Measurements from ENCODE around the gene CASK. TPM values are rescaled to one million over a fixed set of nuclear protein-coding genes. Genes with fewer than 3 reads are reported as not detected.

Gene CASK
- total RNA-seq, 4 donors from 2014 or later, result 21.3 to 28.7 (median 24.0) TPM

DNA sequence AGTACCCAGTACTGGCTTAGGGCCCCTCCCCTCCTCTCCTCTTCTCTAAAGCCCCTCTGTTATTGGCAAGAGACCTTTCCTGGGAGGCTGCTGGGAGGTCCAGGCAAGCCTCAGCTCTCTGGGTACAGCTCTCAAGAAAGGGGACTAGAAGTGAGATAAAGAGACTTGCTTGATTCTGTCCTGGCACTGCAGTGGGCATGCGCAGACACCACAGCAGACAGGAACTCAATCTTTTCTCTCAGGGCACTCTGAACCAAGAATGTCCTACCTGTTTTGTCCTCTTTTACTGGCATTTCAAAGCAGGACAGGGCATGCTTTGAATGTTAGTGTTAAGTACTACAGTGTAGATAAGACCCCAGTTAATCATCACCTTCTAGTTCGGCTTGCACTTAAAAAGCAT, 401.3 kb downstream of the CASK start:
- intact Hi-C loops (cut with DNase I), result no loop called here
- Histone ChIP-seq H3K4me3 (no peak overlapping the region), H3K27me3 (no peaks in the 10 kb centered on the region), H3K36me3 (peaks cover 0 to 8% (median 0%) of the 10 kb centered on the region in 4 donors), H3K27ac (replicated peaks in 1 of 4) (no peak overlapping the region), H3K9me3 (no peaks in the 10 kb centered on the region), H3K4me1 (peaks cover 0 to 9% (median 1%) of the 10 kb centered on the region in 4 donors)
- no peak for DNase-seq (ENCODE audit: extremely low spot score)
- WGBS, result 73% methylated on average over 2 of the region's 2 CpGs
- TF ChIP-seq POLR2A (IDR thresholded peaks at IDR 0.05; ENCODE audit: low read depth), result no peak
- TF ChIP-seq, protein P1, sequence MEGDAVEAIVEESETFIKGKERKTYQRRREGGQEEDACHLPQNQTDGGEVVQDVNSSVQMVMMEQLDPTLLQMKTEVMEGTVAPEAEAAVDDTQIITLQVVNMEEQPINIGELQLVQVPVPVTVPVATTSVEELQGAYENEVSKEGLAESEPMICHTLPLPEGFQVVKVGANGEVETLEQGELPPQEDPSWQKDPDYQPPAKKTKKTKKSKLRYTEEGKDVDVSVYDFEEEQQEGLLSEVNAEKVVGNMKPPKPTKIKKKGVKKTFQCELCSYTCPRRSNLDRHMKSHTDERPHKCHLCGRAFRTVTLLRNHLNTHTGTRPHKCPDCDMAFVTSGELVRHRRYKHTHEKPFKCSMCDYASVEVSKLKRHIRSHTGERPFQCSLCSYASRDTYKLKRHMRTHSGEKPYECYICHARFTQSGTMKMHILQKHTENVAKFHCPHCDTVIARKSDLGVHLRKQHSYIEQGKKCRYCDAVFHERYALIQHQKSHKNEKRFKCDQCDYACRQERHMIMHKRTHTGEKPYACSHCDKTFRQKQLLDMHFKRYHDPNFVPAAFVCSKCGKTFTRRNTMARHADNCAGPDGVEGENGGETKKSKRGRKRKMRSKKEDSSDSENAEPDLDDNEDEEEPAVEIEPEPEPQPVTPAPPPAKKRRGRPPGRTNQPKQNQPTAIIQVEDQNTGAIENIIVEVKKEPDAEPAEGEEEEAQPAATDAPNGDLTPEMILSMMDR (IDR thresholded peaks at IDR 0.05), result no peak

GRCh38 chrX:41519468-41519867, 403.9 kb downstream of the CASK start:
- Histone ChIP-seq H3K27ac (replicated peaks in 1 of 4) (no peak overlapping the region), H3K4me3 (no peak overlapping the region), H3K4me1 (peaks cover 0 to 3% (median 1%) of the 10 kb centered on the region in 4 donors), H3K27me3 (no peaks in the 10 kb centered on the region), H3K36me3 (peaks cover 0 to 8% (median 0%) of the 10 kb centered on the region in 4 donors), H3K9me3 (no peaks in the 10 kb centered on the region)
- DNase-seq (ENCODE audit: extremely low spot score), result no peak
- 84% methylated on average over 5 of the region's 5 CpGs for WGBS
- TF ChIP-seq POLR2AphosphoS5 (IDR thresholded peaks at IDR 0.05), result no peak
- TF ChIP-seq POLR2A (IDR thresholded peaks at IDR 0.05; ENCODE audit: low read depth), result no peak
- no peak for TF ChIP-seq EP300 (IDR thresholded peaks at IDR 0.05)
- TF ChIP-seq, protein P1 (IDR thresholded peaks at IDR 0.05), result no peak
- intact Hi-C loops (cut with DNase I), result no loop called here

- no peak for TF ChIP-seq POLR2AphosphoS5 (IDR thresholded peaks at IDR 0.05)
- no peak for TF ChIP-seq POLR2A (IDR thresholded peaks at IDR 0.05; ENCODE audit: low read depth)
- no peak for TF ChIP-seq EP300 (IDR thresholded peaks at IDR 0.05)
- TF ChIP-seq, protein P1 (IDR thresholded peaks at IDR 0.05), result no peak
- Histone ChIP-seq H3K4me3 (no peak overlapping the region), H3K9me3 (no peaks in the 10 kb centered on the region), H3K27ac (replicated peaks in 1 of 4) (no peak overlapping the region), H3K27me3 (no peaks in the 10 kb centered on the region), H3K4me1 (no peaks in the 10 kb centered on the region), H3K36me3 (peaks cover 0 to 8% (median 0%) of the 10 kb centered on the region in 4 donors)
- WGBS, result 33% methylated on average over 5 of the region's 5 CpGs
- intact Hi-C loops (cut with DNase I), result no loop called here
- DNase-seq (ENCODE audit: extremely low spot score), result no peak
Observed at GRCh38 chrX:41518841-41519220, 404.5 kb downstream of the CASK start.

DNA sequence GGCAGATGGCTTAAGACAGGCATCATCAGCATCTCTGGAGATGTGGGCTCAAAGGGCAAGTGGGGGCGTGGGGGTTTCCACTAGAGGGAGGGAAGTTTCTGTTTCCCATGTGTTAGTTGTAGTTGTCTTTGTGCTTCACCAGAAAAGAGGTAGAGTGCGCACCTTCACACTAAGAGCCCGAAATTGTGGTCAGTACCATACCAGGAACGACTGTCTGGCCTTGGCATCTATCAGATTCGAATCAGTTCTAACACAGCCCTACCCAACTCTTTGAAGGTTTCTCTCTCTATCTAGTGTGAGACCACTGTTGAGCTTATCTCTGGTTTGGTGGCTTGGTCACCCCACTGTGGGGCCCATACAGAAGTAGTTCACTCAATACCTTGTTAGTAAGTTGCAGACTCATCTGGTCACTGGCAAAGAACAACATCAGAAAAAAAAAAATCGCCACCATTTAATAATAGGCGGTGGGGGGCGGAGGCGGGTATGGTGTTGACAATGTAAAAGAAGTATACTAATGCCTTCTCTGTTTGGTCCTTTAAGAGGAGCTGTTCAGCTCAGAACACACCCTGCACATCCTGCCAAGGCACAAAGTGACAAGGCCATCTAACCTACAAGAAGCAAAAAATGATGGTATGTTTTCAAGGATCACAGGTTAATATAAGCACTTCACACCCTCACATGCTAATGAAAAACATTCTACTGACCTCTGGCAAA, 405.1 kb downstream of the CASK start:
- H3K36me3 ChIP-seq, result peaks cover 0 to 4% (median 0%) of the 10 kb centered on the region in 4 donors
- no peaks in the 10 kb centered on the region for H3K4me1 ChIP-seq
- no peaks in the 10 kb centered on the region for H3K27me3 ChIP-seq
- TF ChIP-seq POLR2AphosphoS5 (IDR thresholded peaks at IDR 0.05), result no peak
- no peak for TF ChIP-seq POLR2A (IDR thresholded peaks at IDR 0.05; ENCODE audit: low read depth)
- TF ChIP-seq, protein P1 (IDR thresholded peaks at IDR 0.05), result no peak
- no peak for TF ChIP-seq EP300 (IDR thresholded peaks at IDR 0.05)
- DNase-seq (ENCODE audit: extremely low spot score), result no peak
- H3K9me3 ChIP-seq, result no peaks in the 10 kb centered on the region
- intact Hi-C loops (cut with DNase I), result no loop called here
- no peak overlapping the region for H3K4me3 ChIP-seq
- 81% methylated on average over 9 of the region's 9 CpGs for WGBS
- no peak overlapping the region for H3K27ac ChIP-seq (replicated peaks in 1 of 4)
